Endothelial cell of umbilical vein (primary cell): Measurements from ENCODE around the gene METRN.

Experiments used
- EZH2 ChIP-seq: IDR thresholded peaks from 2 replicates; pipeline ENCODE4 v1.6.1; 2012; ENCODE audit warnings: borderline replicate concordance, low read depth, mild to moderate bottlenecking, moderate library complexity, low read length, inconsistent platforms; ENCODE audit not compliant: severe bottlenecking
- GATA2 ChIP-seq: IDR thresholded peaks from 2 replicates; pipeline ENCODE4 v1.7.0; 2011; ENCODE audit warnings: low read depth, mild to moderate bottlenecking, moderate library complexity, mixed read lengths, low read length; ENCODE audit not compliant: insufficient read length, insufficient read depth
- JUN ChIP-seq: IDR thresholded peaks from 2 replicates; pipeline ENCODE4 v1.6.1; 2011; ENCODE audit warnings: borderline replicate concordance, low read depth; ENCODE audit not compliant: insufficient read length, insufficient read depth
- MYC ChIP-seq: IDR thresholded peaks from one replicate; pipeline ENCODE4 v1.6.1; 2011; ENCODE audit warnings: mild to moderate bottlenecking, low read depth, low read length
- POLR2A ChIP-seq: IDR thresholded peaks from 2 replicates; pipeline ENCODE4 v1.6.1; 2012; ENCODE audit warnings: low read depth, mild to moderate bottlenecking, control low read depth, low read length
- POLR2AphosphoS5 ChIP-seq: IDR thresholded peaks from 2 replicates; pipeline ENCODE4 v1.6.1; 2012; ENCODE audit warnings: low read depth, mild to moderate bottlenecking, control low read depth, low read length, moderate library complexity; ENCODE audit not compliant: insufficient read depth
- TF ChIP-seq, protein P1 (sequence below), 2 donors: IDR thresholded peaks; 1 replicate in 1 of 2; 2 replicates in 1 of 2; pipeline ENCODE4 v1.5.1; 2011; ENCODE audit warnings: low read length in 2 of 2, mild to moderate bottlenecking in 2 of 2, moderate library complexity in 2 of 2, control low read depth in 1 of 2, inconsistent platforms in 1 of 2, low read depth in 1 of 2; ENCODE audit not compliant: insufficient read depth in 1 of 2; ENCODE audit errors: extremely low read depth in 1 of 2
- TF ChIP-seq, protein P2 (sequence below): IDR thresholded peaks from 2 replicates; pipeline ENCODE4 v1.6.1; 2011; ENCODE audit not compliant: insufficient read depth, insufficient read length

DNA sequence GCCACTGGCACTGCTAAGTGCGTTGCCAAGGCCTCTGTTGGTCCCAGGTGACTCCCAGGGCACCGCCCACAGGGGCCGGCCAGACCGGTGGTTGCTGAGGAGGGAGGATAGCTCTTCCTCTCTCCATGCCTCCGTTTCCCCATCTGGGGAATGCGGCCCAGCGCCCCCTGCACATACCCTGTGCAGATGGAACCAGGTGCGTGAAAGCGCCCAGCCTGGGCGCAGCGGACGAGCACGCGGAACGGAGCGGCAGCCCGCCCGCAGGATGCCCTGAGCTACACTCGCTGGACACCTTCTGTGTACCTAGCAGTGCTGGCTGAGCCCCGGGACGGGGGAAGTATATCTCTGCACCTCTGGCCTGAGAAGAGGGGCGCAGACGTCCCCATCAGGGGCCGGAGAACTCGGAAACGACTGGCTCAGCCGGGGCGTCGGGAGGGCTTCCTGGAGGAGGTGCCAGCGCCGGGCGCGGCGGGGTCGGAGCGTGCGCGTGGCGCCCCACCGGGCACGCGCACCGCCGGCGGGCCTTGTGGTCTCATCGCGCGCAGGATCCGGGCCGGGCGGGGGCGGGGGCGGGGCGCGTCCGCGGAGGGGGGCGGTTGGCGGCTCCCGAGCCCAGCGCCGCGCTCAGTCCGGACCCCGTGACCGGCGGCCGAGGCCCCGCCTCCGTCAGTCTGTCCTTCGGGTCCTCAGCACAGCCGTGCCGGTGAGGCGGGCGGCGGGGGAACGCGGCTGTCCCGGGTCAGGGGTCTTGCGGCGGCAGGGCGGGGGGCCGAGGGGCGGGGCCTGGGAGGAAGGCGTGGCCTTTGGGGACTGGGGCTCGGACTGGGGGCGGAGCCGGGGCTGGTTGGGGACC, 11.7 kb downstream of the METRN start, which contains the start of the genes CCDC78 and HAGHL:
- TF ChIP-seq, protein P1, sequence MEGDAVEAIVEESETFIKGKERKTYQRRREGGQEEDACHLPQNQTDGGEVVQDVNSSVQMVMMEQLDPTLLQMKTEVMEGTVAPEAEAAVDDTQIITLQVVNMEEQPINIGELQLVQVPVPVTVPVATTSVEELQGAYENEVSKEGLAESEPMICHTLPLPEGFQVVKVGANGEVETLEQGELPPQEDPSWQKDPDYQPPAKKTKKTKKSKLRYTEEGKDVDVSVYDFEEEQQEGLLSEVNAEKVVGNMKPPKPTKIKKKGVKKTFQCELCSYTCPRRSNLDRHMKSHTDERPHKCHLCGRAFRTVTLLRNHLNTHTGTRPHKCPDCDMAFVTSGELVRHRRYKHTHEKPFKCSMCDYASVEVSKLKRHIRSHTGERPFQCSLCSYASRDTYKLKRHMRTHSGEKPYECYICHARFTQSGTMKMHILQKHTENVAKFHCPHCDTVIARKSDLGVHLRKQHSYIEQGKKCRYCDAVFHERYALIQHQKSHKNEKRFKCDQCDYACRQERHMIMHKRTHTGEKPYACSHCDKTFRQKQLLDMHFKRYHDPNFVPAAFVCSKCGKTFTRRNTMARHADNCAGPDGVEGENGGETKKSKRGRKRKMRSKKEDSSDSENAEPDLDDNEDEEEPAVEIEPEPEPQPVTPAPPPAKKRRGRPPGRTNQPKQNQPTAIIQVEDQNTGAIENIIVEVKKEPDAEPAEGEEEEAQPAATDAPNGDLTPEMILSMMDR (IDR thresholded peaks at IDR 0.05; ENCODE audit: extremely low read depth in 1 of 2, insufficient read depth in 1 of 2, low read depth in 1 of 2, low read length in 2 of 2): no peak
- TF ChIP-seq POLR2A: no peak
- no peak for TF ChIP-seq MYC
- TF ChIP-seq JUN: no peak
- TF ChIP-seq POLR2AphosphoS5: peak; percentile 22
- TF ChIP-seq EZH2: peak; percentile 11
- no peak for TF ChIP-seq GATA2
- TF ChIP-seq, protein P2, sequence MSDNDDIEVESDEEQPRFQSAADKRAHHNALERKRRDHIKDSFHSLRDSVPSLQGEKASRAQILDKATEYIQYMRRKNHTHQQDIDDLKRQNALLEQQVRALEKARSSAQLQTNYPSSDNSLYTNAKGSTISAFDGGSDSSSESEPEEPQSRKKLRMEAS: no peak
